GM19463 (cell line): ENCODE data around the gene PRSS38.

Experiments used
- ATAC-seq: cut with Tn5 transposase; IDR thresholded peaks from one replicate; pipeline ENCODE4 v1.9.1; 2021; ENCODE audit warnings: mild to moderate bottlenecking, moderate library complexity; ENCODE audit not compliant: unreplicated experiment

Gene PRSS38

DNA sequence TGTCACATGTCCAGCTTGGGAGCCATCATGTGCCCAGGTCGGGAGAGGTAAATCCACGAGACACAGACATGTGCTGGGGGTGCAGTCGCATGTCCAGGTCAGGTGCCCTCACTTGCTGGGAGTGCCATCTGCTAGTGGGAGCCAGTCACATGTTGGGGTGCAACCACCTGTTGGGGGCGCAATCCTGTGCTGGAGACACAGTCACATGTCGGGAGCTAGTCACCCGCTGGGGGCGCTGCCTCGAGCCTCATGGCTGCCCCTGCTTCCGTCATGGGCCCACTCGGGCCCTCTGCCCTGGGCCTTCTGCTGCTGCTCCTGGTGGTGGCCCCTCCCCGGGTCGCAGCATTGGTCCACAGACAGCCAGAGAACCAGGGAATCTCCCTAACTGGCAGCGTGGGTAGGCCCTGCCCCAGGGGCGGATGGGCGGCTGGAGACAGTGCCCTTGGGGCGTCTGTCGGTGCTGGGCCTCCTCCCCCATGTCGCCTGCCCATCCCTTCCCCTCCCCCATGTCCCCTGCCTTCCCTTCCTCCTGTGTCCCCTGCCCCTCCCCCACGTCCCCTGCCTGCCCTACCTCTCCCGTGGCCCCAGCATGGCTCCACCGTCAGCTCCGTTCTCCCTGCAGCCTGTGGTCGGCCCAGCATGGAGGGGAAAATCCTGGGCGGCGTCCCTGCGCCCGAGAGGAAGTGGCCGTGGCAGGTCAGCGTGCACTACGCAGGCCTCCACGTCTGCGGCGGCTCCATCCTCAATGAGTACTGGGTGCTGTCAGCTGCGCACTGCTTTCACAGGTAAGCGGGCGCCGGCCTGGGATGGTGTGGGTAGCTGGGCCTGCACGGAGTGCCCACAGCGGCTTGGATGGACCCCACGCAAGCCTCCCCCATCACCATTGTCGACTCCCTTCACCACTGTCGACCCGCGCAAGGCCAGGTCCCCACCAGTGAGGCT, at the start of gene PRSS38:
Gene PRSS38 (plus strand): TSS at position 208 of the 942 bp plus-strand sequence. CDS start 42 bp downstream, at position 250.
- no peak for ATAC-seq

DNA sequence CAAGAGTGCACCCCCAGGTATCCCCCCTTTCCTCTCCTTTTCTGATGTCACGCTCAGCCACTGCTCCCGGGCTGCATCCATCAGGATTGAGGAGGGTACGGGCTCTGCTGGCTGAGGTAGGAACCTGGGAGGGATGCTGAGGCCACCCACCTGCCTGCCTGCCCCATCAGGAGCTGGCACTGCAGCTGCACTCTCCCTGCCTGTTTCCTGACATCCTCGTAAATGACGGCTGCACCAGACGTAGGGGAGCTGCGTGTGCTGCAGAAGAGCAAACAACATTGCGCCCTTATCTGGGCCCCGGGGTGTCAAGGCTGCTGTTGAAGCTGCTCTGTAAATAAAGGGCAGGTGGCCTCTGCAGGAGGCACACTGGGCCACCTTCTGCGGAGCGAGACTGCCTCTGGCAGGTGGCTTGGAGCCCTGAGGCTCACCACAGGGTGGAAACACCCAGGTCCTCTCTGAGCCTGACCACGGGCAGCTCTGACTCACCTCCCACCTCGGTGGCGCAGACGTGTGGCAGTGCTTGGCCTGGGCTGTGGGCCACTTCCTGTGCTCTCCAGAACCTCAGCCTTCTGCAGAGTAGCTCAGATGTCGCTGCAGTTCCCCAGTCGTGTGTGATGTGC, 49.4 kb upstream of the PRSS38 start:
- no peak for ATAC-seq

DNA sequence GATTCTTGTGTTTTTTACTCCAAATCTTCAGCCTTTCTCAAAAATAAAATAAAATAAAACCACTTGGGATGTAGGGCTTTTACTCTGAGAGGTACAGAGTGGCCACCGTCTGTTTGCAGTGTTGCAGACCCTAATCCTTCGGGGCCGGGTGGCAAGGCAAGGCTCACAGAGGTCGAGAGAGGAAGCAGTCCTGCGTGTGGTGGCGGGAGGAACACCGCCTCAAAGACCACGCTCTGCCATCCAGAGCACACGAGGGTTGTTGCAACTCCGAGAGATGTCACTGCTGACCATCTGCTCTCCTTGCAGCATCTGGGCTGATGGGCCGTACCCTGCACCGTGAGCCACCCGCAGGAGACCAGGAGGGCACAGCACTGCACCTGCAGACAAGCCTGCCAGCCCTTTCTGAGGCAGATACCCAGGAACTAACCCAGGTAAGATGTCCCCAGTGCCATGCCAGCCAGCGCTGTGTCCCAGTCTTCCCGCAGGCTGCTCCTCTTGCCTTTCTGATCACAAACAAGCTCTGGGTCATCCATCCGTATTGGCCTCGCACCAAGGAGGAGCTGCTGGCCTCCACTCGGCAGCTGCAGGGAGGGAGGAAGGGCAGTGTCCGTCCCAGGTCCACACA, 48.7 kb upstream of the PRSS38 start:
- ATAC-seq: no peak

DNA sequence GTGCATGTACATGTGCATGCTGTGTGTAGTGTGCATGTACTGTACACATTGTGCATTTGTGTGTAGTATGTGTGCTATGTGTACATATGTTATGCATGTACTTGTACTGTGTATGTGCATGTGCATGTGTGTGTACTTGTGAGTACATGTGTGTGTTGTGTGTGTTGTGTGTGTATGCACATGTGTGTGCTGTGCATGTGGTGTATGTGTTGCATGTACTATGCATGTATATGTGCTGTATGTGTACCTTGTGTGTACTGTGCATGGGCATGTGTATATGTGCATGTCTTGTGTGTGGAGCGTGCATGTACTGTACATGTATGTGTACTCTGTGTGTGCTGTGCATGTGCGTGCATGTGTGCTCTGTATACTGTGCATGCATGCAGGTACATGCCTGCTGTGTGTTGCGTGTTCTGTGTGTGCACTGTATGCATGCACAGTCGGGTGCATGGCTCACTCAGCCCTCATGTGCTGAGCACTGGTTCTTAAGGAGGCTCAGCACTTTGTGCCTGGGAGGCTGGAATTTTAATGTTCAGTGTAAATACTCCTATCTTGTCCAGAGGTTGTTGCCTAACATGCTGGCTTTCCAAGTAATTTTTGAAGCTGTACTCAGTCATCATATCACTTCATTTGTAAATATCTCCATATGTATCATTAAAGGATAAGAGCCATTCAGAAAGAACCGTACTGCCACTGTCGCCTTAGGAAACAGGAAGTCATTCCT, 47.9 kb upstream of the PRSS38 start:
- no peak for ATAC-seq

DNA sequence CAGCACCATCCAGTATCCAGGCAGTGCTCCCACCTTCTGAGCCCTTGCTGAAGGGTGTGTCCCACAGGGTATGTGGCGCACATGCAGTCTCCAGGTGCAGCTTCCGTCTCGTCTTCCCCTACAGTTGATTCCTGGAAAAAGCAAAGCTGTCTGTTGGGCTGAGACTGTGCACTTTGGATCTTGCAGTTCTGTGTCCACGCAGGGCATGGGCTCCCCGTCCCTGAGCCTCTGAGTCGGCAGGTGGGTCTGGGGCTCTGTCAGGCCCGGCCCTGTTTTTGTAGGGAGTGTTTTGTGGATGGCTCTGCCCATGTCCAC, 47.4 kb upstream of the PRSS38 start:
- ATAC-seq: no peak

DNA sequence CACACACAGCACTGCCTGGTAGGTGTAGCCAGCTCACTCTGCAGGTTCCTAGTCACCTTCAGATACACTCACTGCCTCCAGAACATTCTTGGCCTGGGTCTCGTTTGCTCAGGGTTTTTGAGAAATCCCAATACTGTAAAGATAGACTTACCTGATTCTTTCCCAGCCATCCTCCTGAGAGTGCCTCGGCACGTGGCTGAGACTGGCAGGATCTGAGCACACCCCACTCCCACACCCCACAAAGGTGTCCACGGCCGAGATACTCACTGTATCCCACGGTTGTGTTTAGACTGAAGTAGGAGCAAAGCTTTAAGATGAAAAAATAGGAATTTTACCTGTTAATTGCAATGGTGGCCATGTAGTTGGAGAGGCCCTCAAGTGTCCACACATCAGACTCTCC, 46.8 kb upstream of the PRSS38 start:
- no peak for ATAC-seq

DNA sequence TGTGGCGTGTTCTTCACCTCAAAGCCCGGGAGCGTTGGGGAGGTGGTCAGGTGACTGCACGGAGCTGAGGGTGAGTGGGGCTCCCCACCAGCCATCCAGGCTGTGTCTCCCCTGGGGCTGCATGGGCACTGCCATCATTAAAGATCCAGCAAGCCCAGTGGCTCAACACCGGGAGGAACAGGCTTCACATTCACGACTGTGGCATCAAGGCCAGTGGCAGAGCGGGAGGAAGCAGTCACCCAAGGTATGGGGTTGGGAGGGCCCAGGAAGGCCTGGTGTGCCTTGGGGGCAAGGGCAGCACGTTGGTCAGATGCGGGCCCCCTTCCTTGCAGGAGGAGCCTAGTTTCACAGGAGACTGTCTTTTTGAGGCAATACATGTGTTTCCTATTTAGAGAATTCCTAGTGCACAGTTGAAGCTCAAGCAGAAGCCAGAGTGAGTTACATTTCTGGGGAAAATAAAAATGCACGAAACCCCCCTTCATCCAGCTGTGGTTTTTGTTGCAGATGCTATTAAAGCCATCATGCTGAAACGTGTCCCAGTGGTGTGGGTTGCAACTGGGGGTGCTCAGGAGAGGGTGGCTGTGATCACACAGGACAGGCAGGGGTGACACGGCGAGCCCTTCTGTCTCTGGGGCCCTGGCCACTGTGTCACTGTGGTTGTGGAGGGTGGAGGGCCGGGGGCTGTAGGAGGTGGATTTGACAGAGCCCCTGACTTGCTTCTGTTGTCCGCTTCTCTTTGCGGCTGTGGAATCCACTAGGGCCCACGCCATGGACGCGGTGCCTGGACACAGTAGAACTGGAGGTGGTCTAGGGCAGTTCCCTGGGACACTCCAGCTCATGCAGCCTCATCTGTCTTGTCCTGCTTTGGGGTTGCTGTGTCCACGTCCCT, 46.2 kb upstream of the PRSS38 start:
- no peak for ATAC-seq

DNA sequence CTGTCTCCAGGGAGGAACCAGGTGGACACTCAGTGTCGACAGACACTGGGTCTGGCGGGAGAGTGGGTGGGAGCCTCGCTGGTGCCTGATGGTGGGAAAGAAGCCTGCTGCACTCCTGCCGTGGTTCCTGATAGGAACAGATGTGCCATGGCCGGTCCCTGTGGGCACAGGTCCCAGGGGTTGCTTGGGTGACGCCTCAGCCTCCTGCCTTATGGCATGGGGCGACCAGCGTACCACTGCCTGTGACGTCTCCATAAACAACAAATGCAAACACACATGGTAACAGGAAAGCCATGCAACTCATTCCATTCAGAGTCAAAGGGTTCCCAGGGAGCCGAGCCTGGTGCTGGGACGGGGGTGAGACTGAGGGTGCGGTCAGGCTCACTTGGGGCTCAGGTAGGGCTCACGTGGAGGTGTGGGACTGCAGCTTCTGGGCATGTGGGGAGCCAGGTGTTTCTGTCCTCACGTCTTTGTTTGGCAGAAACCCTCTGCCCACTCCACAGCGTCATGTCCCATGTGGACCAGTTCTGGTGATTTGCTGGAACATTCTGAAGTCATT, 45.5 kb upstream of the PRSS38 start:
- ATAC-seq: no peak

DNA sequence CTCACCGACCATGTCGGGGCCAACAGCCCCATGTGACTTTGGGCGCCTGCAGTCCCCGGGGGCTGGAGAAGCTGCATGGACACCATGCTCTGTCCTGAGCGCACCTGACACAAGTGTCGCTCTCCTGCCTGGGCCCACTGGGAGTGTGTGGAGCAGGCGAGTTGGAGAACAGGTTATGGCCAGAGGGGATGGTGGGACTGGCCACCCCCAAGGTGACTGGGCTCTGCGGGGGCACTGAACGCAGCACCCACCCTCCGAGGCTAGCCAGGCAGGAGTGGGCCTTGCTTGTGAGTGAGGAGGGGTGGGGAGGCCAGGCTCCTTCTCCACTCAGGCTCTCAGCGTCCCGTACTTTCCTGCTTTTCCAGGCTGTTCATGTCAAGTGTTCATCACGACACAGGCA, 44.7 kb upstream of the PRSS38 start:
- no peak for ATAC-seq

DNA sequence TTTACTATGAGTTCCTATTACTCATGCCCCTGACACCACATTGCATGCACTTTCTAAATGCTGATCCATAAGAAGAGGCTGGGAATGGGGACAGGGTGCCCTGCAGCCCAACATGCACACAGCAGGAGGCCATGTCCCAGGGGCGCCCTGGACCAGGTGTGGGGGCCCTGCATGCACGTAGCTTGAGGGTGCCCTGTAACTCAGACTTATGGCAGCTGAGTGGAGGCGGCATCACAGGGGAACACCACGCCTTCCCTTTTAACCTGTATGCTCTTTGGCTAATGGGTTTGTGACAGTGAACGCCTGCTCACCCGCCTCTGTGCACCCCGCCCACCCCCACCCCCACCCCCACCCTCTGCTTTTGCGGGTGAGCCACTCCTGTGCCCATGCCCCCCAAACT, 44.1 kb upstream of the PRSS38 start:
- no peak for ATAC-seq

DNA sequence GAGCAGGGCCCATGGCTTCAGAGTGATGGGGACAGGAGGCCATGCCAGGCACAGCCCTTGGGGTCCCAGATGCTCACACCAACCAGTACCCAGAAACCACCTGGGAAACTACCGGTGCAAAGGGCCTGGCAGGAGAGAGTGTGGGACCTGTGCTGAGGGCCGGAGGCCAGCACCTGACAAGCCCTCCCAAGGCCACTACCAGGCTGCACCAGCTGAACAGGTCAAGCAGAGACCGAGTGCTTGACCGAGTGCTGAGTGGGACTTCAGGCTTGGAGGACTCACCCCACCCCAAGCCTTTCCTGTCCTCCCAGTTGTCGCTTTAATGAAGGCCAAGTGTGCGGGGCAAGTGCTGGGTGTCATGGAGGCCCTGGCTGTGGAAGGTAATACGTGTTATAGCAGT, 43.7 kb upstream of the PRSS38 start:
- no peak for ATAC-seq

DNA sequence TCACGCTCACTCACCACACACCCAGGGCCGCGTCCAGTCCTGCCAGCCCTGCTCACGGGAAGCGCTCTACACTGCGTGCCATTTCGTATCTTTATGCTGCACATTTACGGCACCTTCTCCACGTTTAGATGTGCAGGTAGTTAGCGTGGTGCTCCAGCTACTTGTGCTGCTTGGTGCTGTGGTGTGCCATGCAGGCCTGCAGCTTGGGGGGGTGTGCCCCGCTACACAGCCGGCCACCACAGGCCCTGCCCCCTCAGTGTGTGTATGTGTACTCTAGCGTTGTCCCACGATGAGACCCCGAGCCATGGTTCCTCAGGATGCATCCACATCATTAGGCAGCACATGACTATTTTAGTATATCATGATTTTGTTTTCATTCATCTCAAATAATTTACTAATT, 41.9 kb upstream of the PRSS38 start:
- no peak for ATAC-seq

DNA sequence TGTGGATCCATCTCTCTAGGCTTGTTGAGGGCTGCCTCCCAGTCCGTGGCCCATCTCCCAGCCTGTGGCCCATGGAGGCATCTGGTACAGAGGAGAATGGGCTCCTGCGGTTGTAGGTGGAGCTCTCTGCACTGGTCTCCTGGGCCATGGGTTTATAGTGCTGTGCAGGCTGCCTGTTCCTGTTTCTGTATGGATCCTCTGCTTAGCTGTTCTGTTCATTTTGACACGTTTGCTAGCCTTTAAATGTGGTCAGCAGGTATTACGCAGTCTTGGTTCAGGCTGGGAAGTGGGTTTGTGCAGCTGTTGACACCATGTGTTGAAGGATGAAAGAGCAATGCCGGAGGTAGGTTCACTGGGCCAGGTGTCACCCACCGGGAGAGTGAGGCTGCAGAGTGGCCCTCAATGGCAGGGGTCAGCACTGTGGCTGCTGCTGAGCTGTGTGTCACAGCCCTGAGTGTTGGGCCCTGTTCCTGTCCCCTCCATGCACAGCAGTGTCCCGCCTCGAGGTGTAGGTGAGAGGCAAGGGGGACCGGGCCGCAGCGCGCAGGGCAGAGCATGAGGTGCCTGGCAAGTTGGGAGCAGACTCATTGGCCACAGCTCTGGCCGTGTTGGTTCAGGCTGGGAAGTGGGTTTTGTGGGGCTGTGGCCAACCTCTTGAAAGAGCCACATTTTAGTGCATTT, 41.3 kb upstream of the PRSS38 start:
- no peak for ATAC-seq

DNA sequence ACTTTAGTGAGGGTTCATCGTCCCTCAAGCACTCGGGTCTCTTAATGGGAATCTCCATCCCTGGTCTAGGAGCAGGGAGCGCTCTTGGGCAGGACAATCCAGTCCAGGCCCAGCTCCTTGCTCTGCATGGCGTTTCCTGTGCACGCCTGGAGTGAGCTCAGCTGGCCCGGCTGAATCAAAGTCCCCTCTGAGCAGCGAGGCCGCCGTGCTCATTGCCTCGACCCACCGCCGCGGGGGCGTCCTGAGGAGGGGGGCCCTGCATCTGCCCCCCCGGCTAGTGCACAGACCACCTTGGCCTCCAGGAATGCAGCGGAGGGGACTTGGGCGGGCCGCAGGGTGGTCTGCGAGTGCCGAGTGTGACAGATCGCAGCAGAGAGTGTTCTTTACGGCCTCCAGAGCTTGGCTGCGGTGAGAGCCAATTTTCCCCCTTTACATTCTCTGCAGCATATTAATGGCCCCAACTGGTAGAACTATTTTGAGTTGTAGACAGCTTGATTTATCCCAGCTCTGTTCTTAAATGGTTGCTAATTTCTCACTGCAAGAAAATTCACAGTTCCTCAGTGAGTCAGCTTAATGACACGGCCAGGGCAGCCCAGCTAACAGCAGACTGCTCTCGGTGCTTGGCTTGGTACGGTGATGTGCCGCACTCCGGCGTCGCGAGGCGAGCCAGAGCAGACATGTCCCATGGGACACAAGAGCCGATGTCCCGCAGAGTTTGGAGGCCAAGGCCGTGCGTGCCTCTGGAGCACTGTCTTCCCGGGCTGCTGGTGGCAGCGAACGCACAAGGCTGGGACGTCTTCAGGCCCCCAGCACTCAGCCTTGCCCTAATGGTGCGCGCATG, 40.4 kb upstream of the PRSS38 start:
- ATAC-seq: no peak

DNA sequence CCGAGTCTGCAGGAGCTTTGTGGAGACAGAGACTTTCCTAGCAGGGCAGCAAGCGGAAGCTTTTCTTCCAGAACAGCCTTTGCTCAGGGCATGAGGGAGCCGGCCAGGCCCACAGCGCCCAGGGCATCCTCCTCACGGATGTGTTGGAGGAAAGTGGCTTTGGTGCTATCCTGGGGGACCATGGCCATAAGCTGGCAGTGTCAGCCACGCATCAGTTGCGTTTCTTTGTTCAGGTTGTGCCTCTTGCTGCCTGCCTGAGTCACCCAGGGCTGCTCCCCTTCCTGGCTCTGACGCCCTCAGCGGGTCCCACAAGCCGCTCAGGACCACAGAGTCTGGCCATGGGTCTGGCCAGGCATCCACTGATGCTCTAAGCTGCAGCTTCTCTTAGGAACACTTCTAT, 39.6 kb upstream of the PRSS38 start:
- ATAC-seq: no peak

DNA sequence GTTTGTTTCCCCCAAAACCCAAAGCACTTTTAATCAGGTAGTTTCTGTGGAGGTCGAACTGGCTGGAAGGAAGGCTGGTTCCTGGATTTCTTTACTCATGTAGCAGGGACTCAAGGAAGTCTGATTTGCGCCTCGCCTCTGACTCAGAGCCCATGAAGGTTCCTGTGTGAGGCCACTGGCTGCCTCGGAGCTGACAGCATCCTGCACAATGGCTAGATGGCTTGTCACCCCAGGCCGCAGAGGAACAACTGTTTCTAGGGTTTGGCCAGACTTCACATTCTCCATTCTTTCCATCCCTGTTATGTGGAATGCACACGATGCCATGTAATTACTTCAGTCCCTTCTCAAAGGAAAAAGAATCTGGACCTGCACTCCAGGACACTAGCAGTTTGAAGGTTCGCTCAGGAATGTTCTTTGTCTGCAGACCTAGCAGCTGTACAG, 39.1 kb upstream of the PRSS38 start:
- ATAC-seq: no peak

DNA sequence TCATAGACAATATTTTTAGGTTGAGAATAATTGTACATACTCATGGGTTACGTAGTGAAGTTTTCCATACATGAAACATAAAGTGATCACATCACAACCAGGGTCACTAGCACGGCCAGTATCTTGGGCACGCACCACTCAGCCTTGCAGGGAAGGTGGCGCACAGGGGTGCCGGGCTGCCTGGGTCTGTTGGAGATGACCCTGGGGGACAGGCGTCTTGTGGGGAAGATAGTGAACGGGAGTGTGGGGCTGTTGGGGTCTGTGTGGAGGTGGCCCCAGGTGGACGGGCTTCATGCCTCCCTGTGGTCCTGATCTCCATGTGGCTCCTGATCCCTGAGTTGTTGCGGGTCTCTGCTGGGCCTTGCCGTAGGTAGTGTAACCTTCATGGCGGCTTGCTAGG, 38.3 kb upstream of the PRSS38 start:
- ATAC-seq: no peak

DNA sequence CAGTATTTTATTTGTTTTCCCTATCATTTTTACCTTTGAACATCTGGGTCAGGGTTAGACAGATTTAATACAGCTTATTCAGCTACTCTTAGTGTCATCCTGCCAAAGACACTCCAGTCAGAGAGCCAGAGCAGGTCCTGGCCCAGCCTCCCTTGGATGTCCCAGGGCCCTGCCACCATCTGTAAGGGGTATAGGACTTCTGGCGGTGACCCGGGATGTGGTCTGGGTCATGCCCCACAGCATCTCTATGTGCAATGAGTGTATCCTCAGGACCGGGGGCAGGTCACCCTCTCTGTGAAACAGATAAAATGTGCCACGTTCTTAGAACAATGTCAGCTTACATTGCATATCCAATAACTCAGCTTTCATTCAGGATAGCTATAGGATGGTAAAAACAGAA, 37.8 kb upstream of the PRSS38 start:
- no peak for ATAC-seq
